Pancreas (tissue), 10 donors: Measurements from ENCODE around the gene SRPRB. TPM values are rescaled to one million over a fixed set of nuclear protein-coding genes. Genes with fewer than 3 reads are reported as not detected.

Source experiments
- ATAC-seq, 4 donors: fragments of 200-7000 bp; cut with Tn5 transposase; one replicate each; pipeline versions ENCODE4 v1.8.0 to v1.9.1; 2020; ENCODE audit warnings: mild to moderate bottlenecking in 4 of 4, moderate library complexity in 4 of 4
- DNase-seq, 6 donors: peaks; one replicate each; pipeline ENCODE4 v3.0.0-alpha.2; 2020
- FAIRE-seq: peaks from 2 replicates; lab custom pipeline; 2012; peaks lifted over from hg19 to GRCh38; lab: Jason Lieb, UNC
- H3K27ac ChIP-seq, 4 donors: fragments of 200-600 bp; sonication (generic); 1 replicate in 3 of 4; 2 replicates in 1 of 4; pipeline versions ENCODE4 v1.5.0 to v1.8.0; 2020
- H3K27me3 ChIP-seq, 4 donors: fragments of 200-600 bp; one replicate each; pipeline ENCODE4 v1.8.0; 2021
- H3K36me3 ChIP-seq, 3 donors: fragments of 200-600 bp; sonication (generic) in 1 of 3; one replicate each; pipeline versions ENCODE4 v1.5.0 to v1.8.0; 2020 to 2021
- H3K4me1 ChIP-seq, 3 donors: fragments of 200-600 bp; one replicate each; pipeline ENCODE4 v1.8.0; 2021
- H3K4me3 ChIP-seq, 4 donors: fragments of 200-600 bp; sonication (generic) in 2 of 4; one replicate each; pipeline versions ENCODE4 v1.5.0 to v1.8.0; 2020 to 2021
- H3K9me3 ChIP-seq, 4 donors: fragments of 200-600 bp; one replicate each; pipeline ENCODE4 v1.8.0; 2021
- CTCF ChIP-seq, 4 donors: fragments of 200-600 bp; sonication (generic) in 3 of 4; IDR thresholded peaks; one replicate each; pipeline versions ENCODE4 v1.5.0 to v1.8.0; 2021; ENCODE audit warnings: antibody characterized with exemption in 4 of 4
- WGBS, 2 donors: extraction: QIAGEN DNeasy Blood & Tissue Kit; methylation state at CpG; one replicate each; pipeline ENCODE4 v1.1.7; 2013; 5-methylcytosine and 5-hydroxymethylcytosine counted together
- intact Hi-C, 3 donors: fragments of 100-400 bp; cut with DNase I; formaldehyde crosslinking; loops; one replicate each; pipeline versions ENCODE4 v1.11.1 to v1.14.2; 2022
- polyA plus RNA-seq, 2 donors: library from polyadenylated mRNA; stranded (reverse); fragments of 200-250 nt; gene quantifications; one replicate each; pipeline ENCODE4 v1.2.3, GENCODE V29; 2013
- total RNA-seq, 6 donors: library from RNA; stranded (reverse); fragmentation: NEBNext Ultra II Directional in 4 of 6; extraction: Animal tissue kit (Norgen Biotek cat#: 25700) in 4 of 6; gene quantifications; one replicate each; pipeline versions ENCODE4 v1.2.1 to v1.2.4, GENCODE V29; 2021 to 2023
- donor health status: healthy with polysubstance abuse.
- donor health status: DM: no; HTN: no; CAD: no; lungs with moderate emphysema.
- donor health status: DM: no; HTN: no; CAD: no.
- donor health status: control.
- donor health status: control.
- donor health status: Bipolar disorder and iron deficiency.
- donor health status: DM: yes; HTN: yes; CAD: no.
- donor health status: DM: no; HTN: no; CAD: no.
- donor health status: DM: no; HTN: no; CAD: no.
- donor health status: DM: yes; HTN: yes; CAD: no.

The SRPRB gene
- total and polyA plus RNA-seq, 8 donors: 37.0 to 132 (median 75.3) TPM

- Histone ChIP-seq H3K27me3 (no peaks in the 10 kb centered on the region), H3K4me3 (no peak overlapping the region), H3K4me1 (peaks cover 0 to 5% (median 0%) of the 10 kb centered on the region in 3 donors), H3K9me3 (no peaks in the 10 kb centered on the region), H3K27ac (no peak overlapping the region), H3K36me3 (no peaks in the 10 kb centered on the region)
- no peak for ATAC-seq
- WGBS, 2 donors: 96 to 97% methylated on average over 6 of the region's 6 CpGs
- intact Hi-C loops: no loop called here
- no peak for FAIRE-seq
- TF ChIP-seq CTCF (IDR thresholded peaks at IDR 0.05): no peak
- DNase-seq: no peak
These were observed 64.0 kb downstream of the SRPRB start for GRCh38 chr3:133869586-133869985.

- H3K9me3 ChIP-seq: no peaks in the 10 kb centered on the region
- no peaks in the 10 kb centered on the region for H3K27me3 ChIP-seq
- ATAC-seq: no peak
- TF ChIP-seq CTCF (IDR thresholded peaks at IDR 0.05): no peak
- intact Hi-C loops: no loop called here
- no peak for DNase-seq
- no peak for FAIRE-seq
- no peaks in the 10 kb centered on the region for H3K36me3 ChIP-seq
- H3K4me3 ChIP-seq: no peak overlapping the region
- H3K27ac ChIP-seq: no peak overlapping the region
- H3K4me1 ChIP-seq: peaks cover 0 to 5% (median 0%) of the 10 kb centered on the region in 3 donors
These were observed 65.2 kb downstream of the SRPRB start for GRCh38 chr3:133870822-133871221.

Other genes with a start within 250 kb of the SRPRB start
- 10 to 100 TPM; 52.0 to 92.9 (median 85.5) TPM for gene CDV3, start 232.1 kb upstream of the SRPRB start, total RNA-seq
- 10 to 100 TPM; 27.6 to 38.4 TPM for gene CDV3, start 232.1 kb upstream of the SRPRB start, polyA plus RNA-seq
- 10 to 100 TPM in 1 of 6 donors, 1 to 10 TPM in 5; 6.1 to 13.0 (median 8.0) TPM for gene TOPBP1, start 143.9 kb upstream of the SRPRB start, total RNA-seq
- gene TOPBP1, start 143.9 kb upstream of the SRPRB start, polyA plus RNA-seq: 10 to 100 TPM in 1 of 2 donors, 1 to 10 TPM in 1; 5.8 to 10.4 TPM
- gene TF, start 59.4 kb upstream of the SRPRB start, total RNA-seq: 10 to 100 TPM in 2 of 6 donors, 1 to 10 TPM in 4; 1.1 to 30.7 (median 8.2) TPM
- gene TF, start 59.4 kb upstream of the SRPRB start, polyA plus RNA-seq: 1 to 10 TPM; 3.4 to 3.9 TPM
- gene RAB6B, start 90.1 kb downstream of the SRPRB start, total RNA-seq: 1 to 10 TPM; 1.8 to 9.2 (median 5.4) TPM
- gene RAB6B, start 90.1 kb downstream of the SRPRB start, polyA plus RNA-seq: 1 to 10 TPM; 1.6 to 3.1 TPM
- gene SLCO2A1, start 224.1 kb downstream of the SRPRB start, total RNA-seq: 10 to 100 TPM in 4 of 6 donors, 1 to 10 TPM in 2; 4.6 to 16.8 (median 10.4) TPM
- 10 to 100 TPM in 1 of 2 donors, 1 to 10 TPM in 1; 7.2 to 17.5 TPM for gene SLCO2A1, start 224.1 kb downstream of the SRPRB start, polyA plus RNA-seq